Heart left ventricle (tissue), 13 donors: ENCODE measurements around the gene KIF18A.

Experiments
- CTCF ChIP-seq, 12 donors: fragments of 200-600 bp; sonication (generic) in 4 of 12; IDR thresholded peaks; one replicate each; pipeline versions ENCODE4 v1.5.0 to v1.8.0; 2018 to 2022; ENCODE audit warnings: antibody characterized with exemption in 12 of 12, mild to moderate bottlenecking in 5 of 12
- POLR2A ChIP-seq, 2 donors: fragments of 450-650 bp; IDR thresholded peaks; one replicate each; pipeline ENCODE4 v1.6.1; 2017; ENCODE audit warnings: antibody characterized with exemption in 2 of 2, mild to moderate bottlenecking in 2 of 2, moderate library complexity in 2 of 2
- donor health status: ischemic (EF 13 %, LVEDD 7.1; RV severe dilation, severe dysfunction).
- donor health status: DM: no; HTN: yes; CAD: no.
- donor health status: DM: no; HTN: no; CAD: no.
- donor health status: ischemic (EF 25% LVEDD 6.9; RV normal size, moderate dysfunction).
- donor health status: ischemic (EF 25% LVEDD 5.7; RV mildly dilated, moderate dysfunction).
- donor health status: ischemic (EF 35%, LVEDD 5.7; RV mildly dilated, moderate dysfunction).
- donor health status: nonischemic (EF 11% LVEDD 7.7; RV severe dilation, severe dysfunction).
- donor health status: DM: yes; HTN: yes; CAD: no.
- donor health status: PGD.
- donor health status: ischemic (EF 29% LVEDD 5.4; RV normal size, mild dysfunction).
- donor health status: nonischemic (EF 23%, LVEDD 6.1; RV moderate dilation, normal function).

GRCh38 chr11:27996066-27996465 is 111.9 kb downstream of the KIF18A start:
- no peak for TF ChIP-seq POLR2A (IDR thresholded peaks at IDR 0.05)
- no peak for TF ChIP-seq CTCF (IDR thresholded peaks at IDR 0.05)
